ENCODE measurements around the gene SYT15. TPM values are rescaled to one million over a fixed set of nuclear protein-coding genes. Genes with fewer than 3 reads are reported as not detected.

Gene SYT15
- total RNA-seq, 4 donors from 2014 or later = 3.0 to 22.8 (median 14.0) TPM

- intact Hi-C loops (cut with DNase I; ENCODE audit: low total_unique reads) = no loop called here
- Histone ChIP-seq H3K36me3 (no peaks in the 10 kb centered on the region), H3K9me3 (peaks cover 0 to 4% of the 10 kb centered on the region in 2 donors), H3K4me3 (no peak overlapping the region), H3K27ac (no peak overlapping the region), H3K27me3 (peaks cover 0 to 3% of the 10 kb centered on the region in 2 donors), H3K4me1 (no peaks in the 10 kb centered on the region)
- no peak for DNase-seq
- no peak for TF ChIP-seq POLR2A (IDR thresholded peaks at IDR 0.05)
- TF ChIP-seq CTCF (IDR thresholded peaks at IDR 0.05) = no peak
These were observed 42.1 kb upstream of the SYT15 start for GRCh38 chr10:46536781-46537180.

GRCh38 chr10:46537309-46537708 lies 41.6 kb upstream of the SYT15 start:
- H3K4me1 ChIP-seq = no peaks in the 10 kb centered on the region

DNA sequence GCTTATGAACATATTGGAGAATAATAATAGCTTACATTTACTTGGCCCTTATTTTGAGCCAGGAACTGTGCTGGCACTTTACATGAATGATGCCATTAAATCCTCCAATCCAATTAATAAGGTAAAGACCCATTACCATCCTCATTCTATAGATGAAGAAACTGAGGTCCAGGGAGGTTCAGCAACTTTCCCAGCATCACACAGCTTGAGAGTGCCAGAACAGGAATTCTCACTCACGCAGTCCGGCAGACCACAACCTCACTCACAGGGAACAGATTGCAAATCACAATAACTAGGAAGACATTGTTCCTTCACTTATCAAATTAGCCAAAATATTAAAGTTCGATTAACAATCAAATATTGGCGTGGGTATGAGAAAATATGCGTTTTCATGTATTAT lies 40.8 kb upstream of the SYT15 start:
- no peak overlapping the region for H3K27ac ChIP-seq
- TF ChIP-seq CTCF (IDR thresholded peaks at IDR 0.05) (no peak), POLR2A (IDR thresholded peaks at IDR 0.05) (no peak)
- peaks cover 0 to 4% of the 10 kb centered on the region in 2 donors for H3K9me3 ChIP-seq
- H3K27me3 ChIP-seq = peaks cover 0 to 3% of the 10 kb centered on the region in 2 donors
- intact Hi-C loops (cut with DNase I; ENCODE audit: low total_unique reads) = no loop called here
- no peak overlapping the region for H3K4me3 ChIP-seq
- no peaks in the 10 kb centered on the region for H3K4me1 ChIP-seq
- H3K36me3 ChIP-seq = no peaks in the 10 kb centered on the region
- no peak for DNase-seq

More at GRCh38 chr10:46537309-46537708, 41.6 kb upstream of the SYT15 start:
- TF ChIP-seq POLR2A (IDR thresholded peaks at IDR 0.05) = no peak
- no peak for TF ChIP-seq CTCF (IDR thresholded peaks at IDR 0.05)
- Histone ChIP-seq H3K27me3 (peaks cover 0 to 3% of the 10 kb centered on the region in 2 donors), H3K9me3 (peaks cover 0 to 4% of the 10 kb centered on the region in 2 donors), H3K4me3 (no peak overlapping the region), H3K36me3 (no peaks in the 10 kb centered on the region), H3K27ac (no peak overlapping the region)
- intact Hi-C loops (cut with DNase I; ENCODE audit: low total_unique reads) = no loop called here
- no peak for DNase-seq

GRCh38 chr10:46538717-46539426 lies 40.1 kb upstream of the SYT15 start:
- H3K27ac ChIP-seq = no peak overlapping the region
- peaks cover 0 to 3% of the 10 kb centered on the region in 2 donors for H3K27me3 ChIP-seq
- H3K4me1 ChIP-seq = no peaks in the 10 kb centered on the region
- H3K36me3 ChIP-seq = no peaks in the 10 kb centered on the region
- H3K4me3 ChIP-seq = no peak overlapping the region
- peaks cover 0 to 3% of the 10 kb centered on the region in 2 donors for H3K9me3 ChIP-seq
- intact Hi-C loops (cut with DNase I; ENCODE audit: low total_unique reads) = no loop called here
- no peak for TF ChIP-seq POLR2A (IDR thresholded peaks at IDR 0.05)
- TF ChIP-seq CTCF (IDR thresholded peaks at IDR 0.05) = peak in 1 of 4 experiments; percentile 2
- DNase-seq = no peak

- H3K9me3 ChIP-seq = no peaks in the 10 kb centered on the region
- TF ChIP-seq CTCF (IDR thresholded peaks at IDR 0.05) = no peak
- no peak for TF ChIP-seq POLR2A (IDR thresholded peaks at IDR 0.05)
- H3K36me3 ChIP-seq = no peaks in the 10 kb centered on the region
- H3K4me1 ChIP-seq = no peaks in the 10 kb centered on the region
- H3K4me3 ChIP-seq = no peak overlapping the region
- intact Hi-C loops (cut with DNase I; ENCODE audit: low total_unique reads) = no loop called here
- peak; percentile 1 to 3 for DNase-seq
- H3K27ac ChIP-seq = no peak overlapping the region
- H3K27me3 ChIP-seq = peaks cover 0 to 3% of the 10 kb centered on the region in 2 donors
These were observed 39.1 kb upstream of the SYT15 start for GRCh38 chr10:46539596-46540411.
